CD4-positive, alpha-beta T cell (primary cell): Measurements from ENCODE around the gene PGBD1. TPM values are rescaled to one million over a fixed set of nuclear protein-coding genes. Genes with fewer than 3 reads are reported as not detected.

Experiments used
- ATAC-seq: fragments of 200-7000 bp; cut with Tn5 transposase; one replicate; pipeline ENCODE4 v1.10.0; 2022; ENCODE audit warnings: mild to moderate bottlenecking; ENCODE audit not compliant: poor library complexity
- CTCF ChIA-PET: fragments of 350-600 bp; sonication (Branson Sonifier 250); formaldehyde crosslinking; loops from one replicate; lab custom pipeline; 2021; ENCODE audit warnings: antibody characterized with exemption, inconsistent platforms; lab: Charles Lee
- POLR2A ChIA-PET: fragments of 350-600 bp; sonication (Branson Sonifier 250); formaldehyde crosslinking; loops from one replicate; lab custom pipeline; 2021; ENCODE audit warnings: antibody characterized with exemption, inconsistent platforms; lab: Charles Lee
- DNase-seq, 14 experiments: peaks; one replicate each; pipeline ENCODE4 v3.0.0-alpha.2; 2013 to 2020; ENCODE audit warnings: mixed read lengths in 2 of 14
- H3K27ac ChIP-seq, 2 donors: one replicate each; pipeline versions ENCODE4 v1.5.1 to v1.7.0; 2013; ENCODE audit warnings: low read length in 2 of 2, low read depth in 1 of 2, mild to moderate bottlenecking in 1 of 2
- H3K27me3 ChIP-seq, 2 experiments: 1 replicate in 1 of 2; 2 replicates in 1 of 2; pipeline versions ENCODE4 v1.6.1 to v1.7.0; 2013; ENCODE audit warnings: low read length in 2 of 2, control low read depth in 1 of 2, mild to moderate bottlenecking in 1 of 2, moderate library complexity in 1 of 2; ENCODE audit not compliant: insufficient read depth in 2 of 2, control insufficient read depth in 1 of 2
- H3K36me3 ChIP-seq: one replicate; pipeline ENCODE4 v1.6.1; 2013; ENCODE audit warnings: low read length, control low read depth; ENCODE audit not compliant: insufficient read depth
- H3K4me1 ChIP-seq: one replicate; pipeline ENCODE4 v1.6.1; 2013; ENCODE audit warnings: low read length, control low read depth; ENCODE audit not compliant: insufficient read depth
- H3K4me3 ChIP-seq: one replicate; pipeline ENCODE4 v1.5.1; 2013; ENCODE audit warnings: mild to moderate bottlenecking, low read length, moderate library complexity
- H3K9me3 ChIP-seq, 2 experiments: 1 replicate in 1 of 2; 2 replicates in 1 of 2; pipeline versions ENCODE4 v1.6.1 to v1.7.0; 2013; ENCODE audit warnings: low read length in 2 of 2, mild to moderate bottlenecking in 2 of 2, control low read depth in 1 of 2, moderate library complexity in 1 of 2; ENCODE audit not compliant: control insufficient read depth in 1 of 2, insufficient read depth in 1 of 2
- H3K27ac Mint-ChIP-seq: one replicate; pipeline ENCODE4 v1.8.0; 2020; ENCODE audit warnings: mixed read lengths
- H3K27me3 Mint-ChIP-seq: one replicate; pipeline ENCODE4 v1.8.0; 2021; ENCODE audit warnings: mixed read lengths
- H3K36me3 Mint-ChIP-seq: one replicate; pipeline ENCODE4 v1.8.0; 2021; ENCODE audit warnings: low read depth, mixed read lengths
- H3K4me1 Mint-ChIP-seq: one replicate; pipeline ENCODE4 v1.8.0; 2021; ENCODE audit warnings: low read depth, mixed read lengths
- H3K4me3 Mint-ChIP-seq: one replicate; pipeline ENCODE4 v1.8.0; 2020; ENCODE audit warnings: mild to moderate bottlenecking, mixed read lengths
- H3K9me3 Mint-ChIP-seq: one replicate; pipeline ENCODE4 v1.8.0; 2020; ENCODE audit warnings: mixed read lengths
- CTCF ChIP-seq: fragments of 200-600 bp; IDR thresholded peaks from one replicate; pipeline ENCODE4 v1.8.0; 2022; ENCODE audit warnings: antibody characterized with exemption, mild to moderate bottlenecking
- intact Hi-C, 2 experiments: fragments of 100-400 bp; cut with DNase I in 1 of 2; cut with micrococcal nuclease in 1 of 2; formaldehyde crosslinking; loops; one replicate each; pipeline versions ENCODE4 v1.15.1 to v1.9.0; 2023 to 2025; cut with DNase I, micrococcal nuclease
- total RNA-seq, 174 experiments: library from RNA in 2 of 174; stranded (reverse) in 2 of 174; gene quantifications; one replicate each; pipeline ENCODE4 v1.2.3 and lab custom pipeline; 2021 to 2026

The PGBD1 gene
- total RNA-seq, 2 experiments from 2014 or later, result 1.3 to 1.4 TPM

GRCh38 chr6:28291573-28291972 is 10.2 kb downstream of the PGBD1 start:
- ChIA-PET CTCF (interaction anchor here (0.7 kb wide), 1 partner anchor 73 kb away, joined by 3 read pairs; no protein-coding TSS in a partner anchor), POLR2A (no interaction called here)
- H3K27me3 Mint-ChIP-seq, result peaks cover 10% of the 10 kb centered on the region
- no peak overlapping the region for H3K4me3 Mint-ChIP-seq
- H3K4me1 ChIP-seq, result no peaks in the 10 kb centered on the region
- DNase-seq (no peak), ATAC-seq (no peak)
- H3K4me3 ChIP-seq, result no peak overlapping the region
- intact Hi-C loops, result no loop called here
- H3K36me3 ChIP-seq, result no peaks in the 10 kb centered on the region
- no peaks in the 10 kb centered on the region for H3K27me3 ChIP-seq
- H3K36me3 Mint-ChIP-seq, result peaks cover 4% of the 10 kb centered on the region
- H3K9me3 ChIP-seq, result no peaks in the 10 kb centered on the region
- peaks cover 2% of the 10 kb centered on the region for H3K9me3 Mint-ChIP-seq
- H3K27ac Mint-ChIP-seq, result no peak overlapping the region
- no peak for TF ChIP-seq CTCF
- no peaks in the 10 kb centered on the region for H3K4me1 Mint-ChIP-seq
- H3K27ac ChIP-seq, result no peak overlapping the region

GRCh38 chr6:28295326-28295725 is 14.0 kb downstream of the PGBD1 start:
- Mint-ChIP-seq H3K27me3 (no peaks in the 10 kb centered on the region), H3K4me3 (no peak overlapping the region), H3K27ac (no peak overlapping the region), H3K36me3 (no peaks in the 10 kb centered on the region), H3K4me1 (no peaks in the 10 kb centered on the region), H3K9me3 (peaks cover 2% of the 10 kb centered on the region)
- Histone ChIP-seq H3K36me3 (no peaks in the 10 kb centered on the region), H3K4me1 (no peaks in the 10 kb centered on the region), H3K27me3 (no peaks in the 10 kb centered on the region), H3K9me3 (no peaks in the 10 kb centered on the region), H3K27ac (no peak overlapping the region), H3K4me3 (no peak overlapping the region)
- intact Hi-C loops, result no loop called here
- ChIA-PET POLR2A (no interaction called here), CTCF (no interaction called here)
- ATAC-seq, result no peak
- no peak for TF ChIP-seq CTCF
- no peak for DNase-seq

- Mint-ChIP-seq H3K4me1 (no peaks in the 10 kb centered on the region), H3K36me3 (no peaks in the 10 kb centered on the region), H3K27ac (no peak overlapping the region), H3K9me3 (no peaks in the 10 kb centered on the region), H3K27me3 (no peaks in the 10 kb centered on the region), H3K4me3 (no peak overlapping the region)
- DNase-seq, result no peak
- Histone ChIP-seq H3K36me3 (no peaks in the 10 kb centered on the region), H3K9me3 (no peaks in the 10 kb centered on the region), H3K27ac (no peak overlapping the region), H3K27me3 (no peaks in the 10 kb centered on the region), H3K4me1 (no peaks in the 10 kb centered on the region), H3K4me3 (no peak overlapping the region)
- ChIA-PET POLR2A (no interaction called here), CTCF (no interaction called here)
- intact Hi-C loops, result no loop called here
- ATAC-seq, result no peak
- no peak for TF ChIP-seq CTCF
Measured at GRCh38 chr6:28296520-28297060, 15.2 kb downstream of the PGBD1 start.
